Liver (tissue), 3 donors: Measurements from ENCODE around the gene NAT8L.

Source experiments
- EGR1 ChIP-seq, 2 donors: IDR thresholded peaks; 2 replicates each; pipeline ENCODE4 v1.6.1; 2016 to 2018; ENCODE audit warnings: antibody characterized with exemption in 2 of 2, low read depth in 2 of 2
- FOXA1 ChIP-seq: IDR thresholded peaks from 2 replicates; pipeline ENCODE4 v1.6.1; 2016; ENCODE audit warnings: antibody characterized with exemption
- GABPA ChIP-seq, 2 donors: IDR thresholded peaks in 1 of 2; conservative IDR thresholded peaks in 1 of 2; 2 replicates each; pipeline ENCODE4 v1.6.1; 2016; ENCODE audit warnings: antibody characterized with exemption in 2 of 2, mild to moderate bottlenecking in 1 of 2, moderate library complexity in 1 of 2
- MAX ChIP-seq: IDR thresholded peaks from 2 replicates; pipeline ENCODE4 v1.6.1; 2016; ENCODE audit warnings: antibody characterized with exemption
- NR2F2 ChIP-seq: IDR thresholded peaks from 2 replicates; pipeline ENCODE4 v1.6.1; 2016; ENCODE audit warnings: antibody characterized with exemption
- RAD21 ChIP-seq, 2 donors: IDR thresholded peaks; 2 replicates each; pipeline ENCODE4 v1.6.1; 2016; ENCODE audit warnings: antibody characterized with exemption in 2 of 2, mild to moderate bottlenecking in 2 of 2
- REST ChIP-seq: IDR thresholded peaks from 2 replicates; pipeline ENCODE4 v1.6.1; 2016; ENCODE audit warnings: antibody characterized with exemption, mild to moderate bottlenecking
- SP1 ChIP-seq: IDR thresholded peaks from 2 replicates; pipeline ENCODE4 v1.6.1; 2018; ENCODE audit warnings: antibody characterized with exemption, mild to moderate bottlenecking
- TAF1 ChIP-seq: conservative IDR thresholded peaks from 2 replicates; pipeline ENCODE4 v1.6.1; 2016; ENCODE audit warnings: antibody characterized with exemption, mild to moderate bottlenecking
- YY1 ChIP-seq: IDR thresholded peaks from 2 replicates; pipeline ENCODE4 v1.6.1; 2016; ENCODE audit warnings: antibody characterized with exemption, mild to moderate bottlenecking
- TF ChIP-seq, protein P1 (sequence below): fragments of 150-350 bp; IDR thresholded peaks from 2 replicates; pipeline ENCODE4 v1.5.1; 2017; ENCODE audit warnings: improper control_type of control experiment, low read depth, low read length; ENCODE audit not compliant: missing input control
- donor health status: healthy.
- donor health status: healthy.

DNA sequence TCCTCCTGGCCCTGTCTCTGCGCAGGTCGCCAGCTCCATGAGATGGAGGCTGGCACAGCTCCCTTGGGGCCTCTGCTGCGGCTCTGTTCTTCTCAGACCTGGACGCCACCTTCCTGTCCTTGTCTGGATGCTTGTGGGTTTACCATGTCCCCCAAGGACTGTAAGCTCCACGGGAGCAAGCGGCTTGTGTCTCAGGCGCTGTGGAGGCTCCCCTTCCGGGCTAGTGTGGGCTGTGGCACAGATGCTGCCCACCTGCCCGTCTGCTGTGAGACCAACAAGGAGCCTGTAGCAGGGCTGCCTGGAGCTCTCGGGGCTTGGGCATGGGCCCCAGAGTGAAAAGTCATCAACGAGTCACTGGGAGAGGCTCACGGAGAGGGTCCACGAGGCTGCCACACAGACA, 25.2 kb downstream of the NAT8L start:
- TF ChIP-seq, protein P1, sequence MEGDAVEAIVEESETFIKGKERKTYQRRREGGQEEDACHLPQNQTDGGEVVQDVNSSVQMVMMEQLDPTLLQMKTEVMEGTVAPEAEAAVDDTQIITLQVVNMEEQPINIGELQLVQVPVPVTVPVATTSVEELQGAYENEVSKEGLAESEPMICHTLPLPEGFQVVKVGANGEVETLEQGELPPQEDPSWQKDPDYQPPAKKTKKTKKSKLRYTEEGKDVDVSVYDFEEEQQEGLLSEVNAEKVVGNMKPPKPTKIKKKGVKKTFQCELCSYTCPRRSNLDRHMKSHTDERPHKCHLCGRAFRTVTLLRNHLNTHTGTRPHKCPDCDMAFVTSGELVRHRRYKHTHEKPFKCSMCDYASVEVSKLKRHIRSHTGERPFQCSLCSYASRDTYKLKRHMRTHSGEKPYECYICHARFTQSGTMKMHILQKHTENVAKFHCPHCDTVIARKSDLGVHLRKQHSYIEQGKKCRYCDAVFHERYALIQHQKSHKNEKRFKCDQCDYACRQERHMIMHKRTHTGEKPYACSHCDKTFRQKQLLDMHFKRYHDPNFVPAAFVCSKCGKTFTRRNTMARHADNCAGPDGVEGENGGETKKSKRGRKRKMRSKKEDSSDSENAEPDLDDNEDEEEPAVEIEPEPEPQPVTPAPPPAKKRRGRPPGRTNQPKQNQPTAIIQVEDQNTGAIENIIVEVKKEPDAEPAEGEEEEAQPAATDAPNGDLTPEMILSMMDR = no peak
- TF ChIP-seq GABPA (IDR thresholded peaks at IDR 0.05 in 1 of 2, conservative IDR thresholded peaks at IDR 0.05 in 1 of 2) = no peak
- no peak for TF ChIP-seq FOXA1
- TF ChIP-seq RAD21 (IDR thresholded peaks at IDR 0.05) = no peak
- TF ChIP-seq MAX = no peak
- TF ChIP-seq TAF1 = no peak
- no peak for TF ChIP-seq REST
- no peak for TF ChIP-seq NR2F2
- no peak for TF ChIP-seq SP1
- TF ChIP-seq EGR1 (IDR thresholded peaks at IDR 0.05; ENCODE audit: low read depth in 2 of 2) = no peak
- no peak for TF ChIP-seq YY1
